GM12878 (cell line): ENCODE measurements around the gene KIFC1. TPM values are rescaled to one million over a fixed set of nuclear protein-coding genes. Genes with fewer than 3 reads are reported as not detected.

Experiments
- ATAC-seq: fragments of 200-7000 bp; cut with Tn5 transposase; 3 replicates; pipeline ENCODE4 v1.9.1; 2020; ENCODE audit warnings: mild to moderate bottlenecking, moderate library complexity
- BruUV-seq: library from RNA; stranded (reverse); fragments of 400-500 nt; replicated peaks from 2 replicates; lab custom pipeline; 2021; lab: Mats Ljungman, UMichigan
- CTCF ChIA-PET: fragments of 300-600 bp; sonication (Branson Sonifier 250); formaldehyde crosslinking; extraction: SDS; loops from one replicate; lab custom pipeline; 2021; ENCODE audit warnings: inconsistent platforms; lab: Yijun Ruan, JAX
- POLR2A ChIA-PET: fragments of 350-600 bp; formaldehyde crosslinking; extraction: SDS; loops from one replicate; lab custom pipeline; 2021; ENCODE audit warnings: inconsistent platforms; lab: Charles Lee
- RAD21 ChIA-PET: fragments of 300-600 bp; sonication (Branson Sonifier 250); formaldehyde crosslinking; loops from one replicate; lab custom pipeline; 2023; ENCODE audit warnings: antibody characterized with exemption; ENCODE audit not compliant: unreplicated experiment; lab: Charles Lee
- SMC1A ChIA-PET: fragments of 300-600 bp; sonication (Branson Sonifier 250); formaldehyde crosslinking; loops from one replicate; lab custom pipeline; 2023; ENCODE audit not compliant: unreplicated experiment, uncharacterized antibody; lab: Charles Lee
- DNase-seq: peaks from one replicate; pipeline ENCODE4 v3.0.0-alpha.2; 2011; ENCODE audit warnings: low read depth, low spot score
- FAIRE-seq: peaks from 3 replicates; lab custom pipeline; 2011; peaks lifted over from hg19 to GRCh38; lab: Jason Lieb, UNC
- H2AFZ ChIP-seq: 2 replicates; pipeline ENCODE4 v1.6.0; 2011; ENCODE audit warnings: low read depth, low read length, control low read depth; ENCODE audit not compliant: control insufficient read depth
- H3K27ac ChIP-seq: 2 replicates; pipeline ENCODE4 v1.5.1; 2011; ENCODE audit warnings: control low read depth; ENCODE audit not compliant: control insufficient read depth, insufficient read depth
- H3K27me3 ChIP-seq, 2 experiments: replicated peaks in 1 of 2; 2 replicates each; pipeline versions ENCODE4 v1.6.0 to v1.6.1; 2011; ENCODE audit warnings: low read length in 1 of 2; ENCODE audit not compliant: control insufficient read depth in 2 of 2, insufficient read depth in 2 of 2
- H3K36me3 ChIP-seq, 2 experiments: 2 replicates each; pipeline ENCODE4 v1.5.1; 2011; ENCODE audit warnings: low read length in 1 of 2; ENCODE audit not compliant: control insufficient read depth in 2 of 2, insufficient read depth in 2 of 2
- H3K4me1 ChIP-seq: 2 replicates; pipeline ENCODE4 v1.6.1; 2011; ENCODE audit warnings: mild to moderate bottlenecking, low read length, moderate library complexity, mixed read lengths; ENCODE audit not compliant: control insufficient read depth, insufficient read depth
- H3K4me2 ChIP-seq: 2 replicates; pipeline ENCODE4 v1.6.0; 2011; ENCODE audit warnings: control low read depth; ENCODE audit not compliant: control insufficient read depth, insufficient read depth
- H3K4me3 ChIP-seq: fragments of 200-600 bp; sonication (generic); 2 replicates; pipeline ENCODE4 v1.5.1; 2016
- H3K79me2 ChIP-seq: 2 replicates; pipeline ENCODE4 v1.6.0; 2011; ENCODE audit warnings: low read length; ENCODE audit not compliant: control insufficient read depth, insufficient read depth
- H3K9ac ChIP-seq: 2 replicates; pipeline ENCODE4 v1.8.0; 2011; ENCODE audit warnings: low read length, control low read depth, mixed read lengths; ENCODE audit not compliant: control insufficient read depth, insufficient read depth
- H3K9me3 ChIP-seq: replicated peaks from 3 replicates; pipeline ENCODE4 v1.5.1; 2011; ENCODE audit warnings: mild to moderate bottlenecking, low read length; ENCODE audit not compliant: control insufficient read depth, insufficient read depth
- H4K20me1 ChIP-seq: 2 replicates; pipeline ENCODE4 v1.6.0; 2011; ENCODE audit not compliant: control insufficient read depth, insufficient read depth
- BCL3 ChIP-seq: IDR thresholded peaks from 2 replicates; pipeline ENCODE4 v1.6.1; 2011; ENCODE audit warnings: borderline replicate concordance, low read depth, mild to moderate bottlenecking, moderate library complexity, low read length; ENCODE audit not compliant: insufficient read depth, poor library complexity, severe bottlenecking
- MTA2 ChIP-seq: fragments of 450-650 bp; IDR thresholded peaks from 2 replicates; pipeline ENCODE4 v1.6.1; 2016; ENCODE audit warnings: low read depth, mild to moderate bottlenecking, moderate library complexity
- NFXL1 ChIP-seq: fragments of 450-650 bp; IDR thresholded peaks from 2 replicates; pipeline ENCODE4 v1.6.1; 2017; ENCODE audit warnings: antibody characterized with exemption, mild to moderate bottlenecking, borderline replicate concordance
- PAX5 ChIP-seq: IDR thresholded peaks from 2 replicates; pipeline ENCODE4 v1.6.1; 2011; ENCODE audit warnings: low read depth, low read length, borderline replicate concordance
- WGBS: methylation state at CpG from one replicate; pipeline ENCODE4 v1.1.6; 2016; ENCODE audit warnings: low lambda C conversion rate; ENCODE audit not compliant: insufficient replicate concordance, insufficient coverage; ENCODE audit errors: missing lambda C conversion rate; 5-methylcytosine and 5-hydroxymethylcytosine counted together
- in situ Hi-C: fragments of 300-500 bp; cut with MboI; formaldehyde crosslinking; loops from 9 replicates; pipeline ENCODE4 v1.14.3; 2018; ENCODE audit warnings: mixed read lengths
- intact Hi-C: fragments of 100-400 bp; cut with micrococcal nuclease; formaldehyde crosslinking; loops from one replicate; pipeline ENCODE4 v1.14.2; 2022; ENCODE audit not compliant: unreplicated experiment
- polyA plus RNA-seq, 11 experiments: library from polyadenylated mRNA; depleted of rRNA in 4 of 11; unstranded in 6 of 11; stranded (reverse) in 5 of 11; fragments of >200 nt; fragmentation: Nextera tagmentation in 4 of 11; fragmentation: Illumina TruSeq in 1 of 11; extraction: Ambion mirVana in 4 of 11; extraction: Trizol in 1 of 11; gene quantifications; 1 replicate in 1 of 11; 2 replicates in 10 of 11; pipeline versions ENCODE4 v1.2.1 to v1.2.3, GENCODE V29; 2011 to 2016; ENCODE audit warnings: inconsistent platforms in 2 of 11, missing spikeins in 2 of 11, low read depth in 1 of 11
- total RNA-seq, 4 experiments: library from RNA; depleted of rRNA in 3 of 4; stranded (reverse); fragments of >200 nt in 3 of 4; fragmentation: Illumina TruSeq in 1 of 4; extraction: Trizol in 1 of 4; gene quantifications; 2 replicates each; pipeline versions ENCODE4 v1.2.1 to v1.2.3, GENCODE V29; 2013 to 2021

Gene KIFC1
- total and polyA plus RNA-seq, 10 of the 15 experiments (the other 5 are each of a cell fraction or from before 2014, with no cell fraction given) = 1.8 to 87.4 (median 54.4) TPM

- RAD21 ChIA-PET = interaction anchor here (0.6 kb wide), 1 partner anchor 251 kb away, joined by 5 read pairs; no protein-coding TSS in a partner anchor
- peaks cover 43% of the 10 kb centered on the region for H3K4me1 ChIP-seq
- DNase-seq = no peak
- H3K27me3 ChIP-seq = no peaks in the 10 kb centered on the region
- H3K79me2 ChIP-seq = peaks cover 6% of the 10 kb centered on the region
- no peak for TF ChIP-seq BCL3
- no peak for TF ChIP-seq MTA2
- TF ChIP-seq PAX5 = no peak
- no peak for TF ChIP-seq NFXL1
- TF ChIP-seq, all 136 proteins: peak for 0
- POLR2A ChIA-PET = no interaction called here
- ATAC-seq = no peak
- WGBS = 100% methylated on average over 1 of the region's 1 CpG
- no peaks in the 10 kb centered on the region for H3K9me3 ChIP-seq
- peaks cover 0 to 3% of the 10 kb centered on the region in 2 experiments; a peak in 2 of 4 replicates for H3K36me3 ChIP-seq
- SMC1A ChIA-PET = interaction anchor here (1.6 kb wide), 1 partner anchor 21 kb away, joined by 3 read pairs; the partner anchor contains the start of gene ZBTB9
- H2AFZ ChIP-seq = no peak overlapping the region
- H3K9ac ChIP-seq = no peak overlapping the region
- CTCF ChIA-PET = no interaction called here
- H4K20me1 ChIP-seq = no peaks in the 10 kb centered on the region
- H3K4me2 ChIP-seq = peak overlapping the region; percentile 93; the same call in 1 of the 2 replicates
- FAIRE-seq = no peak
- in situ Hi-C loops (no loop called here), intact Hi-C loops (no loop called here)
- no peak overlapping the region for H3K27ac ChIP-seq
- no peak overlapping the region for H3K4me3 ChIP-seq
- TSS peak; percentile 54 for BruUV-seq
Measured at GRCh38 chr6:33433001-33433543, 41.4 kb downstream of the KIFC1 start.
